Left ventricle myocardium inferior (tissue), 1 donor: ENCODE measurements around the gene AMIGO3. TPM values are rescaled to one million over a fixed set of nuclear protein-coding genes. Genes with fewer than 3 reads are reported as not detected.

ENCODE experiments used
- DNase-seq: peaks from one replicate; pipeline ENCODE4 v3.0.0-alpha.2; 2020
- H3K27ac ChIP-seq: fragments of 200-600 bp; replicated peaks from 2 replicates; pipeline ENCODE4 v1.8.0; 2021
- H3K27me3 ChIP-seq: fragments of 200-600 bp; 2 replicates; pipeline ENCODE4 v1.8.0; 2021; ENCODE audit warnings: low read depth
- H3K36me3 ChIP-seq: fragments of 200-600 bp; 2 replicates; pipeline ENCODE4 v1.8.0; 2021
- H3K4me1 ChIP-seq: fragments of 200-600 bp; 2 replicates; pipeline ENCODE4 v1.8.0; 2021
- H3K4me3 ChIP-seq: fragments of 200-600 bp; 2 replicates; pipeline ENCODE4 v1.8.0; 2021; ENCODE audit warnings: mild to moderate bottlenecking, moderate library complexity
- H3K9me3 ChIP-seq: fragments of 200-600 bp; replicated peaks from 2 replicates; pipeline ENCODE4 v1.8.0; 2021
- CTCF ChIP-seq: fragments of 200-600 bp; IDR thresholded peaks from 2 replicates; pipeline ENCODE4 v1.8.0; 2021; ENCODE audit warnings: antibody characterized with exemption, mild to moderate bottlenecking, borderline replicate concordance
- intact Hi-C: fragments of 100-400 bp; cut with micrococcal nuclease; formaldehyde crosslinking; loops from one replicate; pipeline ENCODE4 v1.11.0; 2022
- total RNA-seq: library from RNA; stranded (reverse); fragmentation: NEBNext Ultra II Directional; extraction: Animal tissue kit (Norgen Biotek cat#: 25700); gene quantifications from one replicate; pipeline ENCODE4 v1.2.1, GENCODE V29; 2021
- donor health status: DM: no; HTN: yes; CAD: no; lungs with severe emphysema.

Gene AMIGO3
- total RNA-seq, 1 donor from 2014 or later = not detected

- intact Hi-C loops = no loop called here
- no peak for DNase-seq
- Histone ChIP-seq H3K4me1 (peaks cover 9% of the 10 kb centered on the region), H3K9me3 (no peaks in the 10 kb centered on the region), H3K27me3 (peaks cover 14% of the 10 kb centered on the region), H3K27ac (no peak overlapping the region), H3K4me3 (no peak overlapping the region), H3K36me3 (peaks cover 58% of the 10 kb centered on the region)
- no peak for TF ChIP-seq CTCF
Observed at GRCh38 chr3:49683162-49683561, 36.3 kb downstream of the AMIGO3 start.

- H3K27me3 ChIP-seq = peaks cover 4% of the 10 kb centered on the region
- H3K36me3 ChIP-seq = peaks cover 74% of the 10 kb centered on the region
- no peaks in the 10 kb centered on the region for H3K9me3 ChIP-seq
- H3K4me3 ChIP-seq = no peak overlapping the region
- TF ChIP-seq CTCF = no peak
- no peak for DNase-seq
- H3K27ac ChIP-seq = no peak overlapping the region
- intact Hi-C loops = no loop called here
- H3K4me1 ChIP-seq = peaks cover 4% of the 10 kb centered on the region
Observed at GRCh38 chr3:49681543-49681942, 37.9 kb downstream of the AMIGO3 start.

- no peak for TF ChIP-seq CTCF
- H3K27me3 ChIP-seq = peaks cover under 1% of the 10 kb centered on the region
- peaks cover 78% of the 10 kb centered on the region for H3K36me3 ChIP-seq
- peaks cover under 1% of the 10 kb centered on the region for H3K4me1 ChIP-seq
- no peaks in the 10 kb centered on the region for H3K9me3 ChIP-seq
- intact Hi-C loops = no loop called here
- DNase-seq = no peak
- no peak overlapping the region for H3K4me3 ChIP-seq
- no peak overlapping the region for H3K27ac ChIP-seq
Observed at GRCh38 chr3:49681232-49681522, 38.3 kb downstream of the AMIGO3 start.

- peaks cover 83% of the 10 kb centered on the region for H3K36me3 ChIP-seq
- no peak for TF ChIP-seq CTCF
- DNase-seq = no peak
- intact Hi-C loops = no loop called here
- H3K9me3 ChIP-seq = no peaks in the 10 kb centered on the region
- no peaks in the 10 kb centered on the region for H3K27me3 ChIP-seq
- H3K27ac ChIP-seq = no peak overlapping the region
- H3K4me3 ChIP-seq = no peak overlapping the region
- peaks cover 2% of the 10 kb centered on the region for H3K4me1 ChIP-seq
Observed at GRCh38 chr3:49680493-49681231, 38.8 kb downstream of the AMIGO3 start.

- H3K4me1 ChIP-seq = peaks cover 33% of the 10 kb centered on the region
- no peak overlapping the region for H3K27ac ChIP-seq
- no peak for DNase-seq
- no peak overlapping the region for H3K4me3 ChIP-seq
- no peaks in the 10 kb centered on the region for H3K9me3 ChIP-seq
- H3K36me3 ChIP-seq = peaks cover 54% of the 10 kb centered on the region
- H3K27me3 ChIP-seq = no peaks in the 10 kb centered on the region
- intact Hi-C loops = no loop called here
- TF ChIP-seq CTCF = no peak
Observed at GRCh38 chr3:49675912-49676311, 43.6 kb downstream of the AMIGO3 start.
